Muscle layer of colon (tissue), 2 donors: Measurements from ENCODE around the gene CACNA2D4.

Source experiments
- H3K27ac ChIP-seq: one replicate; pipeline ENCODE4 v1.7.0; 2013; ENCODE audit warnings: low read depth, mild to moderate bottlenecking, low read length, moderate library complexity
- H3K27me3 ChIP-seq, 2 donors: one replicate each; pipeline ENCODE4 v1.7.0; 2013; ENCODE audit warnings: low read length in 2 of 2, mild to moderate bottlenecking in 2 of 2; ENCODE audit not compliant: insufficient read depth in 2 of 2, control insufficient read depth in 1 of 2
- H3K36me3 ChIP-seq: one replicate; pipeline ENCODE4 v1.7.0; 2013; ENCODE audit warnings: mild to moderate bottlenecking, low read length; ENCODE audit not compliant: insufficient read depth
- H3K4me1 ChIP-seq: one replicate; pipeline ENCODE4 v1.7.0; 2013; ENCODE audit warnings: mild to moderate bottlenecking, low read length; ENCODE audit not compliant: insufficient read depth
- H3K4me3 ChIP-seq, 2 donors: one replicate each; pipeline ENCODE4 v1.7.0; 2013; ENCODE audit warnings: low read length in 2 of 2, low read depth in 1 of 2, mild to moderate bottlenecking in 1 of 2, moderate library complexity in 1 of 2
- H3K9ac ChIP-seq: one replicate; pipeline ENCODE4 v1.7.0; 2013; ENCODE audit warnings: low read length
- H3K9me3 ChIP-seq: one replicate; pipeline ENCODE4 v1.7.0; 2013; ENCODE audit warnings: mild to moderate bottlenecking, low read length
- donor health status: abdominal sarcoma.
- donor health status: Adenocarcinoma of cecum.

The CACNA2D4 gene

GRCh38 chr12:1760566-1761382 is 157.7 kb downstream of the CACNA2D4 start:
- Histone ChIP-seq H3K9me3 (no peaks in the 10 kb centered on the region), H3K27me3 (no peaks in the 10 kb centered on the region), H3K36me3 (no peaks in the 10 kb centered on the region), H3K4me3 (no peak overlapping the region), H3K9ac (no peak overlapping the region), H3K4me1 (peaks cover 33% of the 10 kb centered on the region), H3K27ac (no peak overlapping the region)

- peaks cover 24% of the 10 kb centered on the region for H3K4me1 ChIP-seq
- no peaks in the 10 kb centered on the region for H3K27me3 ChIP-seq
- no peak overlapping the region for H3K27ac ChIP-seq
- no peaks in the 10 kb centered on the region for H3K9me3 ChIP-seq
- no peak overlapping the region for H3K4me3 ChIP-seq
- no peak overlapping the region for H3K9ac ChIP-seq
- H3K36me3 ChIP-seq: peaks cover 6% of the 10 kb centered on the region
Observed at GRCh38 chr12:1758887-1759286, 159.6 kb downstream of the CACNA2D4 start.

- Histone ChIP-seq H3K36me3 (peaks cover 6% of the 10 kb centered on the region), H3K9ac (no peak overlapping the region), H3K4me1 (peaks cover 21% of the 10 kb centered on the region), H3K27ac (no peak overlapping the region), H3K4me3 (no peak overlapping the region), H3K27me3 (no peaks in the 10 kb centered on the region), H3K9me3 (no peaks in the 10 kb centered on the region)
Observed at GRCh38 chr12:1758376-1758775, 160.1 kb downstream of the CACNA2D4 start.

- Histone ChIP-seq H3K9me3 (no peaks in the 10 kb centered on the region), H3K4me1 (no peaks in the 10 kb centered on the region), H3K9ac (no peak overlapping the region), H3K36me3 (peaks cover 4% of the 10 kb centered on the region), H3K27ac (no peak overlapping the region), H3K27me3 (no peaks in the 10 kb centered on the region), H3K4me3 (no peak overlapping the region)
Observed at GRCh38 chr12:1750300-1750699, 168.2 kb downstream of the CACNA2D4 start.

GRCh38 chr12:1749019-1749418 is 169.4 kb downstream of the CACNA2D4 start:
- no peaks in the 10 kb centered on the region for H3K27me3 ChIP-seq
- no peaks in the 10 kb centered on the region for H3K36me3 ChIP-seq
- no peak overlapping the region for H3K27ac ChIP-seq
- H3K9me3 ChIP-seq: no peaks in the 10 kb centered on the region
- H3K4me1 ChIP-seq: no peaks in the 10 kb centered on the region
- no peak overlapping the region for H3K4me3 ChIP-seq
- H3K9ac ChIP-seq: no peak overlapping the region

- Histone ChIP-seq H3K27ac (no peak overlapping the region), H3K27me3 (no peaks in the 10 kb centered on the region), H3K4me3 (no peak overlapping the region), H3K9me3 (no peaks in the 10 kb centered on the region), H3K36me3 (no peaks in the 10 kb centered on the region), H3K9ac (no peak overlapping the region), H3K4me1 (no peaks in the 10 kb centered on the region)
Observed at GRCh38 chr12:1747609-1748008, 170.8 kb downstream of the CACNA2D4 start.

GRCh38 chr12:1744932-1745331 is 173.5 kb downstream of the CACNA2D4 start:
- no peaks in the 10 kb centered on the region for H3K36me3 ChIP-seq
- no peaks in the 10 kb centered on the region for H3K9me3 ChIP-seq
- no peak overlapping the region for H3K27ac ChIP-seq
- H3K27me3 ChIP-seq: no peaks in the 10 kb centered on the region
- no peak overlapping the region for H3K4me3 ChIP-seq
- H3K4me1 ChIP-seq: peaks cover 13% of the 10 kb centered on the region
- H3K9ac ChIP-seq: no peak overlapping the region
